Fibroblast of lung (primary cell): Measurements from ENCODE around the gene DAND5.

Experiments
- EZH2 ChIP-seq: IDR thresholded peaks from 2 replicates; pipeline ENCODE4 v1.5.1; 2012; ENCODE audit warnings: low read length, control low read depth, mild to moderate bottlenecking; ENCODE audit errors: missing control alignments
- TF ChIP-seq, protein P1 (sequence below), 2 donors: IDR thresholded peaks in 1 of 2; conservative IDR thresholded peaks in 1 of 2; 1 replicate in 1 of 2; 2 replicates in 1 of 2; pipeline ENCODE4 v1.5.1; 2011 to 2012; ENCODE audit warnings: low read length in 2 of 2, control low read depth in 1 of 2, inconsistent platforms in 1 of 2, low read depth in 1 of 2, mild to moderate bottlenecking in 1 of 2

- TF ChIP-seq, protein P1, sequence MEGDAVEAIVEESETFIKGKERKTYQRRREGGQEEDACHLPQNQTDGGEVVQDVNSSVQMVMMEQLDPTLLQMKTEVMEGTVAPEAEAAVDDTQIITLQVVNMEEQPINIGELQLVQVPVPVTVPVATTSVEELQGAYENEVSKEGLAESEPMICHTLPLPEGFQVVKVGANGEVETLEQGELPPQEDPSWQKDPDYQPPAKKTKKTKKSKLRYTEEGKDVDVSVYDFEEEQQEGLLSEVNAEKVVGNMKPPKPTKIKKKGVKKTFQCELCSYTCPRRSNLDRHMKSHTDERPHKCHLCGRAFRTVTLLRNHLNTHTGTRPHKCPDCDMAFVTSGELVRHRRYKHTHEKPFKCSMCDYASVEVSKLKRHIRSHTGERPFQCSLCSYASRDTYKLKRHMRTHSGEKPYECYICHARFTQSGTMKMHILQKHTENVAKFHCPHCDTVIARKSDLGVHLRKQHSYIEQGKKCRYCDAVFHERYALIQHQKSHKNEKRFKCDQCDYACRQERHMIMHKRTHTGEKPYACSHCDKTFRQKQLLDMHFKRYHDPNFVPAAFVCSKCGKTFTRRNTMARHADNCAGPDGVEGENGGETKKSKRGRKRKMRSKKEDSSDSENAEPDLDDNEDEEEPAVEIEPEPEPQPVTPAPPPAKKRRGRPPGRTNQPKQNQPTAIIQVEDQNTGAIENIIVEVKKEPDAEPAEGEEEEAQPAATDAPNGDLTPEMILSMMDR (conservative IDR thresholded peaks at IDR 0.05 in 1 of 2, IDR thresholded peaks at IDR 0.05 in 1 of 2; ENCODE audit: low read depth in 1 of 2, low read length in 2 of 2) = no peak
- TF ChIP-seq EZH2 = no peak
Observed at GRCh38 chr19:12937927-12938778, 31.2 kb upstream of the DAND5 start, which contains the start of gene CALR.
